Transverse colon (tissue), 4 donors: ENCODE data around the gene DRGX. TPM values are rescaled to one million over a fixed set of nuclear protein-coding genes. Genes with fewer than 3 reads are reported as not detected.

Experiments used
- DNase-seq: peaks from one replicate; pipeline ENCODE4 v3.0.0-alpha.2; 2019
- H3K27ac ChIP-seq, 4 donors: fragments of 200-600 bp; sonication (generic); 2 replicates each; pipeline ENCODE4 v1.5.1; 2016 to 2018; ENCODE audit warnings: inconsistent platforms in 4 of 4
- H3K27me3 ChIP-seq: fragments of 200-600 bp; sonication (generic); 2 replicates; pipeline ENCODE4 v1.5.1; 2017; ENCODE audit warnings: inconsistent platforms
- H3K36me3 ChIP-seq, 4 donors: fragments of 200-600 bp; sonication (generic); 2 replicates each; pipeline ENCODE4 v1.5.1; 2017 to 2019; ENCODE audit warnings: inconsistent platforms in 4 of 4
- H3K4me1 ChIP-seq, 4 donors: fragments of 200-600 bp; sonication (generic); 2 replicates each; pipeline ENCODE4 v1.5.1; 2017 to 2020; ENCODE audit warnings: inconsistent platforms in 4 of 4
- H3K4me3 ChIP-seq, 4 donors: fragments of 200-600 bp; sonication (generic); 1 replicate in 1 of 4; 2 replicates in 3 of 4; pipeline versions ENCODE4 v1.5.1 to v1.6.1; 2017 to 2019; ENCODE audit warnings: inconsistent platforms in 4 of 4
- H3K9me3 ChIP-seq, 2 donors: fragments of 200-600 bp; sonication (generic); 2 replicates each; pipeline ENCODE4 v1.5.1; 2017 to 2019; ENCODE audit warnings: inconsistent platforms in 2 of 2
- EP300 ChIP-seq: sonication (generic); formaldehyde crosslinking; IDR thresholded peaks from one replicate; pipeline ENCODE4 v1.6.1; 2017; ENCODE audit warnings: antibody characterized with exemption, low read depth
- POLR2A ChIP-seq: fragments of 450-650 bp; IDR thresholded peaks from one replicate; pipeline ENCODE4 v1.6.1; 2016; ENCODE audit warnings: antibody characterized with exemption, mild to moderate bottlenecking, moderate library complexity
- POLR2AphosphoS5 ChIP-seq, 3 donors: sonication (generic); formaldehyde crosslinking; IDR thresholded peaks; one replicate each; pipeline ENCODE4 v1.6.1; 2016; ENCODE audit warnings: antibody characterized with exemption in 3 of 3
- WGBS, 2 donors: methylation state at CpG; one replicate each; pipeline ENCODE4 v1.1.5; 2018; ENCODE audit warnings: low coverage in 1 of 2; 5-methylcytosine and 5-hydroxymethylcytosine counted together
- in situ Hi-C, 4 donors: fragments of 200-750 bp; cut with MboI; loops; one replicate each; pipeline versions ENCODE4 v1.15.0 to v1.15.1; 2017; ENCODE audit warnings: low sequenced_read_pairs in 3 of 4, low pct_ligation_motif_present in 1 of 4, low pct_unique_long_range_greater_than_20kb in 1 of 4
- intact Hi-C: fragments of 100-400 bp; cut with DNase I; formaldehyde crosslinking; loops from one replicate; pipeline ENCODE4 v1.15.1; 2023; ENCODE audit warnings: low total_unique reads
- total RNA-seq, 4 donors: library from RNA; depleted of rRNA; stranded (reverse); fragments of >200 nt; gene quantifications; one replicate each; pipeline ENCODE4 v1.1.0, GENCODE V29; 2016
- TF ChIP-seq, protein P1 (sequence below), 5 experiments: fragments of 200-600 bp in 3 of 5; fragments of 450-650 bp in 2 of 5; sonication (generic) in 3 of 5; IDR thresholded peaks; 1 replicate in 2 of 5; 2 replicates in 3 of 5; pipeline ENCODE4 v1.5.1; 2016 to 2017; ENCODE audit warnings: antibody characterized with exemption in 5 of 5, inconsistent platforms in 3 of 5, mild to moderate bottlenecking in 2 of 5, moderate library complexity in 1 of 5

DRGX gene
- total RNA-seq, 4 donors from 2014 or later = 0.32 to 0.37 TPM; not detected in 2

DNA sequence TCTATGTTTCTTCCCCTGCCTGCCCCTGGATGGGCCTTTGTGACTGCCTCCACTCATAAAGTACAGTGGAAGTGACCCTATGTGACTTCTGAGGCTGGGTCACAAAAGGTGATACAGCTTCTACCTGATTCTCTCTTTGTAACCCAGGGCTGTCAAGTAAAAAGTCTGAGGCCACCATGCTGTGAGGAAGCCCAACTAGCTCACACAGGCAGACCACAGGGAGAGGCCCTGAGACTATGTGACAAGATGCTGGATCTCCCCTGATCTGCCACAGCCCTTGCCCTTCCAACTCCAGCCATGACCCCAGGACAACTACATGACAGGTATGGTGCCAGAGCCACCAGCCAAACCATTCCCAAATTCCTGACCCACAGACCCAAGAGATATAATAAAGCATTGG lies 45.8 kb downstream of the DRGX start:
- DNase-seq = no peak
- Histone ChIP-seq H3K36me3 (no peaks in the 10 kb centered on the region), H3K27me3 (no peaks in the 10 kb centered on the region), H3K4me1 (no peaks in the 10 kb centered on the region), H3K4me3 (no peak overlapping the region), H3K9me3 (no peaks in the 10 kb centered on the region), H3K27ac (no peak overlapping the region)
- intact Hi-C loops (no loop called here), in situ Hi-C loops (no loop called here)
- TF ChIP-seq EP300 = no peak

DNA sequence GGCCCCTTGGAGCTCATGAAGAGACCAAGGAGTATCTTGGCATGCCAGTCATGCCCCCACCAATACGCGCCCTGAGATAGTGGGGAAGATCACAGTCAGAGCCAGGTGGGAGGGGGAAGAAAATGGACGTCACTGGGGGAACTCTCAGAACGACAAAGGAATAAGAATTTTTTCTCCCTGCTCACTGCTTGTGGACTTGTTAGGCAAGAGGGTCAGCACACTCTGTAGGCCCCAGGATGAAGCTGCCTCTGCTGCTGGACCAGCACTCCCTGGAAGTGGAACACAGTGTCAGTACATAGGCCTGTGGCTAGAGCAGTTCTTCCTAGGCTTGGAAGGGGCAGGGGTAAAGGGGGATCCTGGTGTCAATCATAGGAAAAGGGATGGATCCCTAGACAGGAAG lies 46.5 kb downstream of the DRGX start:
- in situ Hi-C loops (no loop called here), intact Hi-C loops (no loop called here)
- no peaks in the 10 kb centered on the region for H3K4me1 ChIP-seq
- H3K27ac ChIP-seq = no peak overlapping the region
- H3K4me3 ChIP-seq = no peak overlapping the region
- TF ChIP-seq EP300 (no peak), POLR2A (no peak), POLR2AphosphoS5 (IDR thresholded peaks at IDR 0.05) (no peak)
- TF ChIP-seq, protein P1, sequence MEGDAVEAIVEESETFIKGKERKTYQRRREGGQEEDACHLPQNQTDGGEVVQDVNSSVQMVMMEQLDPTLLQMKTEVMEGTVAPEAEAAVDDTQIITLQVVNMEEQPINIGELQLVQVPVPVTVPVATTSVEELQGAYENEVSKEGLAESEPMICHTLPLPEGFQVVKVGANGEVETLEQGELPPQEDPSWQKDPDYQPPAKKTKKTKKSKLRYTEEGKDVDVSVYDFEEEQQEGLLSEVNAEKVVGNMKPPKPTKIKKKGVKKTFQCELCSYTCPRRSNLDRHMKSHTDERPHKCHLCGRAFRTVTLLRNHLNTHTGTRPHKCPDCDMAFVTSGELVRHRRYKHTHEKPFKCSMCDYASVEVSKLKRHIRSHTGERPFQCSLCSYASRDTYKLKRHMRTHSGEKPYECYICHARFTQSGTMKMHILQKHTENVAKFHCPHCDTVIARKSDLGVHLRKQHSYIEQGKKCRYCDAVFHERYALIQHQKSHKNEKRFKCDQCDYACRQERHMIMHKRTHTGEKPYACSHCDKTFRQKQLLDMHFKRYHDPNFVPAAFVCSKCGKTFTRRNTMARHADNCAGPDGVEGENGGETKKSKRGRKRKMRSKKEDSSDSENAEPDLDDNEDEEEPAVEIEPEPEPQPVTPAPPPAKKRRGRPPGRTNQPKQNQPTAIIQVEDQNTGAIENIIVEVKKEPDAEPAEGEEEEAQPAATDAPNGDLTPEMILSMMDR (IDR thresholded peaks at IDR 0.05) = no peak
- H3K36me3 ChIP-seq = no peaks in the 10 kb centered on the region
- no peak for DNase-seq
- no peaks in the 10 kb centered on the region for H3K9me3 ChIP-seq
- no peaks in the 10 kb centered on the region for H3K27me3 ChIP-seq
- 93% methylated on average over 4 of the region's 4 CpGs; no CpG with 5 or more reads in 1 of the 2 donors for WGBS, 2 donors

DNA sequence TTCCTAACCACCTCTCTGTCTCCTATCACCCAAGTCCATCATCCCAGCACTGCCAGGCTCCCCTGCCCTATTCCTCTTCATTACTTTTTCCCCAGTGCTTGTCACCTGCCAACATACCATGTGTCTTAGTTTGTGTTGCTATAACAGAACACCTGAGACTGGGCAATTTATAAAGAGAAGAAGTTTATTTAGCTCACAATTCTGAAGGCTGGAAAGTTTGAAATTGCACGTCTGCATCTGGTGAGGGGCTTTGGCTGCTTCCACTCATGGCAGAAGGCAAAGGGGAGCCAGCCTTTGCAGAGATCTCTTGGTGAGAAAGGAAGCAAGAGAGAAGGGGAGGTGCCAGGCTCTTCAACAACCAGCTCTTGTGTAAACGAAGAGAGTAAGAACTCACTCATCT lies 47.3 kb downstream of the DRGX start:
- no peaks in the 10 kb centered on the region for H3K36me3 ChIP-seq
- DNase-seq = no peak
- TF ChIP-seq EP300 = no peak
- TF ChIP-seq, protein P1 (IDR thresholded peaks at IDR 0.05) = no peak
- no peaks in the 10 kb centered on the region for H3K27me3 ChIP-seq
- intact Hi-C loops (no loop called here), in situ Hi-C loops (no loop called here)
- WGBS, 2 donors = 69% methylated on average over 2 of the region's 2 CpGs; no CpG with 5 or more reads in 1 of the 2 donors
- H3K9me3 ChIP-seq = no peaks in the 10 kb centered on the region
- no peaks in the 10 kb centered on the region for H3K4me1 ChIP-seq
- no peak overlapping the region for H3K4me3 ChIP-seq
- H3K27ac ChIP-seq = no peak overlapping the region

DNA sequence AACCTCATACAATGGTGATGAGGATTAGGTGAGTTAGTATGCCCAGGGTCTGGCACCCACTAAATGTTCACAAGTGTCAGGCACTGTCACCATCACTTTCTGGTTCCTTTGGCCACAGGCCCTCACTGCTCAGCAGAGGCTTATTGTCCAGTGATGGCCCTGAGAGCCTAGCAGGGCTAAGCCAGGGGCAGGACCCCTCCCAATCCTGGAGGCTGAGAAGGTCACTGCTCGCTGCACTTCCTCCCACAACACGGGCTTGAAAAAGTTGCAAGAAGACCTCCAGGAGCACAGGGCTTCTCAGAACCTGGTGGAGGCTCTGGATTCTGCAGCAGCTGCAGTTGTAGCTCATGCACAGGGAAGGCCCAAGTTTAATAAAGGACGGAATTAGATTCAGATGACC lies 48.1 kb downstream of the DRGX start:
- DNase-seq = no peak

DNA sequence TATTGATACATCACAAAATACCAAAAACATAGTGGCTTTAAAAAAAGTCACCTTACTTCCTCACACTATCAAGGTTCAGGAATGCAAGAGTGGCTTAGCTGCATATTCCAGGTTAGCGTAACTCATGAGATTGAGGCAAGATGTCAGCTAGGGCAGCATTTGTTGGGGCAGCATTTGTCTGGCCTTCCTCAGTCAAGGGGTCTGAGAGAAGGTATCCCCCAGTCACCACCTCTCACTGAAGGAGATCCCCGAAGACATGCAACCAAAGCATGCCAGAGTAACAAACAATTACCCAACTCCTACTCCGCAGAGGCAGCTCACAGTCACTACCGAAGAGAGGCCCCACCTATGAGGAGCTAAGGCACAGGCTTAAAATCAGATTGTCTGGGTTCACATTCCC lies 48.5 kb downstream of the DRGX start:
- H3K9me3 ChIP-seq = no peaks in the 10 kb centered on the region
- no peak overlapping the region for H3K27ac ChIP-seq
- H3K4me1 ChIP-seq = no peaks in the 10 kb centered on the region
- WGBS, 2 donors = 90% methylated on average over 2 to 4 of the region's 4 CpGs
- intact Hi-C loops = no loop called here
- no peaks in the 10 kb centered on the region for H3K36me3 ChIP-seq
- TF ChIP-seq EP300 (no peak), POLR2AphosphoS5 (IDR thresholded peaks at IDR 0.05) (no peak), POLR2A (no peak)
- TF ChIP-seq, protein P1 (IDR thresholded peaks at IDR 0.05) = no peak
- H3K27me3 ChIP-seq = no peaks in the 10 kb centered on the region
- no peak overlapping the region for H3K4me3 ChIP-seq
- DNase-seq = no peak
- in situ Hi-C loops = no loop called here

More for the DNA sequence above, 48.1 kb downstream of the DRGX start:
- in situ Hi-C loops = no loop called here
- Histone ChIP-seq H3K4me3 (no peak overlapping the region), H3K9me3 (no peaks in the 10 kb centered on the region), H3K36me3 (no peaks in the 10 kb centered on the region), H3K4me1 (no peaks in the 10 kb centered on the region), H3K27me3 (no peaks in the 10 kb centered on the region), H3K27ac (no peak overlapping the region)
- TF ChIP-seq POLR2AphosphoS5 (IDR thresholded peaks at IDR 0.05) = no peak
- TF ChIP-seq POLR2A = no peak
- TF ChIP-seq, protein P1 (IDR thresholded peaks at IDR 0.05) = no peak
- no peak for TF ChIP-seq EP300
- WGBS, 2 donors = 78% methylated on average over 3 of the region's 3 CpGs; no CpG with 5 or more reads in 1 of the 2 donors
- intact Hi-C loops = no loop called here
